Neural progenitor cell (in vitro differentiated cells): ENCODE data around the gene DOCK4. TPM values are rescaled to one million over a fixed set of nuclear protein-coding genes. Genes with fewer than 3 reads are reported as not detected.

Experiments
- DNase-seq: peaks from one replicate; pipeline ENCODE4 v3.0.0-alpha.2; 2016; ENCODE audit warnings: low spot score
- H2AFZ ChIP-seq: fragments of 200-600 bp; sonication (generic); replicated peaks from 2 replicates; pipeline ENCODE4 v1.6.1; 2016; ENCODE audit warnings: antibody characterized with exemption
- H3F3A ChIP-seq: fragments of 200-600 bp; sonication (generic); 2 replicates; pipeline ENCODE4 v1.6.1; 2016; ENCODE audit warnings: antibody characterized with exemption, low read depth
- H3K27ac ChIP-seq: fragments of 200-600 bp; sonication (generic); 2 replicates; pipeline ENCODE4 v1.5.1; 2016; ENCODE audit warnings: mild to moderate bottlenecking
- H3K27me3 ChIP-seq: fragments of 200-600 bp; sonication (generic); 2 replicates; pipeline ENCODE4 v1.6.1; 2016; ENCODE audit warnings: mild to moderate bottlenecking, moderate library complexity
- H3K36me3 ChIP-seq: fragments of 200-600 bp; sonication (generic); 2 replicates; pipeline ENCODE4 v1.5.1; 2016
- H3K4me1 ChIP-seq: fragments of 200-600 bp; sonication (generic); 2 replicates; pipeline ENCODE4 v1.6.1; 2016; ENCODE audit warnings: mixed run types
- H3K4me2 ChIP-seq: fragments of 200-600 bp; sonication (generic); 2 replicates; pipeline ENCODE4 v1.6.1; 2016
- H3K4me3 ChIP-seq: fragments of 200-600 bp; sonication (generic); 2 replicates; pipeline ENCODE4 v1.5.1; 2016
- H3K79me2 ChIP-seq: fragments of 200-600 bp; sonication (generic); 2 replicates; pipeline ENCODE4 v1.6.1; 2016; ENCODE audit warnings: low read depth
- H3K9ac ChIP-seq: fragments of 200-600 bp; sonication (generic); 2 replicates; pipeline ENCODE4 v1.6.1; 2016
- H3K9me3 ChIP-seq: fragments of 200-600 bp; sonication (generic); 2 replicates; pipeline ENCODE4 v1.5.1; 2016; ENCODE audit warnings: low read depth
- H4K20me1 ChIP-seq: fragments of 200-600 bp; sonication (generic); 2 replicates; pipeline ENCODE4 v1.6.1; 2016; ENCODE audit warnings: low read depth
- H3K27ac Mint-ChIP-seq: 3 replicates; pipeline ENCODE4 v1.8.0; 2021; ENCODE audit warnings: mixed read lengths
- H3K27me3 Mint-ChIP-seq: 2 replicates; pipeline ENCODE4 v1.8.0; 2022; ENCODE audit warnings: low read depth, mild to moderate bottlenecking, inconsistent platforms, moderate library complexity, mixed read lengths; ENCODE audit not compliant: insufficient read depth
- H3K36me3 Mint-ChIP-seq: 3 replicates; pipeline ENCODE4 v1.8.0; 2021; ENCODE audit warnings: mixed read lengths
- H3K4me1 Mint-ChIP-seq: 3 replicates; pipeline ENCODE4 v1.8.0; 2021; ENCODE audit warnings: mixed read lengths
- H3K4me3 Mint-ChIP-seq: 3 replicates; pipeline ENCODE4 v1.8.0; 2021; ENCODE audit warnings: mild to moderate bottlenecking, moderate library complexity, mixed read lengths
- H3K9me3 Mint-ChIP-seq: 3 replicates; pipeline ENCODE4 v1.8.0; 2020; ENCODE audit warnings: mixed read lengths
- EZH2 ChIP-seq: fragments of 200-600 bp; sonication (generic); IDR thresholded peaks from 2 replicates; pipeline ENCODE4 v1.6.1; 2017; ENCODE audit warnings: antibody characterized with exemption, mild to moderate bottlenecking, moderate library complexity
- EZH2phosphoT487 ChIP-seq: fragments of 200-600 bp; sonication (generic); IDR thresholded peaks from 2 replicates; pipeline ENCODE4 v1.6.1; 2017; ENCODE audit warnings: antibody characterized with exemption
- total RNA-seq: library from RNA; depleted of rRNA; stranded (reverse); fragments of >200 nt; gene quantifications from 2 replicates; pipeline ENCODE4 v1.2.3, GENCODE V29; 2015; ENCODE audit warnings: low replicate concordance
- TF ChIP-seq, protein P1 (sequence below): fragments of 200-600 bp; sonication (generic); IDR thresholded peaks from 2 replicates; pipeline ENCODE4 v1.5.1; 2017; ENCODE audit warnings: antibody characterized with exemption, mild to moderate bottlenecking

The DOCK4 gene
- total RNA-seq, 1 donor from 2014 or later = 11.4 TPM

DNA sequence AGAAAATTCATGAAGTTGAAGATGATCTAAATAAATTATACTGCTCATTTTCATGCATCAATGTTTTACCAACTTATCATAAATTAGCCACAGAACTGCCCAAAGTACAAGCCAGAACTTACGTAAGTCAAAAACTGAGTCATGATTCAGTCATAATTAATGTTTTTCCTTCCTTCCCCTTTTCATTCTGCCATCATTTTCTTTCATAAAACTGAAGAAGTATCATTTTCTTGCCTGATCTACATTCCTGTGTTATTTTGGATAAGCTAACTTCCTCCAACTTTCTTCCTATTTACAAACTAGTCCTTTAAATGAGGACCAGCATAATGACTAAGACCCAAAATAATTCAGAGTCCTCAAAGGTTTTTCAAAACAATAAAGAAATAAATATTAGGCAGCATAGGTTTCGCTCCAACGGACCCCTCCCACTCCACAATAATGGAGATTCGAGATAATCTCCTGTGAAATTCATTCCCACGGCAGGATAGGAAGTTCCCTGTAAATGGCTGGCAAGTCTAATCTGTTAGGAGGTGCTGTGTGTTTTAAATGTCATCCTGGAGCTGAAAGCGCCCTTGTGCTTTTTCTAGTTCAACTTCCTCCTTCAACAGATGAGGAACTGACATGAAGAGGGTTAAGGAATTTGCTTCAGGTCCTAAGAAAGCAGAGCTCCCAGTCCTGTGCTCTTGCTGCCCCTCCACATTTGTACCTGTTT is 218.9 kb downstream of the DOCK4 start:
- no peak overlapping the region for H3K4me3 Mint-ChIP-seq
- H3K9me3 Mint-ChIP-seq = no peaks in the 10 kb centered on the region
- no peaks in the 10 kb centered on the region for H3K27me3 ChIP-seq
- no peaks in the 10 kb centered on the region for H3K36me3 ChIP-seq
- H3K4me1 Mint-ChIP-seq = peaks cover 4% of the 10 kb centered on the region
- no peak for DNase-seq
- H3K36me3 Mint-ChIP-seq = peaks cover 32% of the 10 kb centered on the region
- H4K20me1 ChIP-seq = no peaks in the 10 kb centered on the region
- no peaks in the 10 kb centered on the region for H3F3A ChIP-seq
- peaks cover 14% of the 10 kb centered on the region for H3K4me1 ChIP-seq
- H3K27ac ChIP-seq = no peak overlapping the region
- TF ChIP-seq EZH2phosphoT487 = no peak
- TF ChIP-seq, protein P1, sequence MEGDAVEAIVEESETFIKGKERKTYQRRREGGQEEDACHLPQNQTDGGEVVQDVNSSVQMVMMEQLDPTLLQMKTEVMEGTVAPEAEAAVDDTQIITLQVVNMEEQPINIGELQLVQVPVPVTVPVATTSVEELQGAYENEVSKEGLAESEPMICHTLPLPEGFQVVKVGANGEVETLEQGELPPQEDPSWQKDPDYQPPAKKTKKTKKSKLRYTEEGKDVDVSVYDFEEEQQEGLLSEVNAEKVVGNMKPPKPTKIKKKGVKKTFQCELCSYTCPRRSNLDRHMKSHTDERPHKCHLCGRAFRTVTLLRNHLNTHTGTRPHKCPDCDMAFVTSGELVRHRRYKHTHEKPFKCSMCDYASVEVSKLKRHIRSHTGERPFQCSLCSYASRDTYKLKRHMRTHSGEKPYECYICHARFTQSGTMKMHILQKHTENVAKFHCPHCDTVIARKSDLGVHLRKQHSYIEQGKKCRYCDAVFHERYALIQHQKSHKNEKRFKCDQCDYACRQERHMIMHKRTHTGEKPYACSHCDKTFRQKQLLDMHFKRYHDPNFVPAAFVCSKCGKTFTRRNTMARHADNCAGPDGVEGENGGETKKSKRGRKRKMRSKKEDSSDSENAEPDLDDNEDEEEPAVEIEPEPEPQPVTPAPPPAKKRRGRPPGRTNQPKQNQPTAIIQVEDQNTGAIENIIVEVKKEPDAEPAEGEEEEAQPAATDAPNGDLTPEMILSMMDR = no peak
- TF ChIP-seq EZH2 = no peak
- no peak overlapping the region for H3K9ac ChIP-seq
- no peaks in the 10 kb centered on the region for H3K27me3 Mint-ChIP-seq
- no peak overlapping the region for H3K4me3 ChIP-seq
- H3K4me2 ChIP-seq = no peak overlapping the region
- H3K9me3 ChIP-seq = no peaks in the 10 kb centered on the region
- H3K27ac Mint-ChIP-seq = no peak overlapping the region
- H2AFZ ChIP-seq = no peak overlapping the region
- no peaks in the 10 kb centered on the region for H3K79me2 ChIP-seq

DNA sequence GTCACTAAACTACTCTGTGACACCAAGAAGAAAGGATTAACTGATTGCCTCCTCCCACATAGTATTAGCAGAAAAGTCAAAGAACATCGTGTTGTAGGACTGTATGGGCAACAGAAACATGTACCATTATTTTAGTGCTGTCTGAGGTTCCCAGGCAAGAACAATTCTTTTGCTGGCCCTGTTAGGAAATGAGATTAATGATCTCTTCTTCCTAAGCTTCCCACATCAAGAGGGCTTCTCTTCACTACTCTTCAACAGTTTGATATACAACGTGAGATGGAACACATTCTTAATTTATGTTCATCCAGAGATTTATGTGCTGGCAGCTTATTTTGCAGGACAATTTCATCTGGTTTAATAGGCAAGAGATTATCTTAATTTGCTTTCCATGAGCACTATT is 219.6 kb downstream of the DOCK4 start:
- no peaks in the 10 kb centered on the region for H3K79me2 ChIP-seq
- H2AFZ ChIP-seq = no peak overlapping the region
- H3K9ac ChIP-seq = no peak overlapping the region
- H3K4me1 Mint-ChIP-seq = peaks cover 4% of the 10 kb centered on the region
- no peak for TF ChIP-seq EZH2phosphoT487
- TF ChIP-seq, protein P1 = no peak
- no peak for TF ChIP-seq EZH2
- H3K27ac Mint-ChIP-seq = no peak overlapping the region
- no peaks in the 10 kb centered on the region for H3K36me3 ChIP-seq
- no peak overlapping the region for H3K4me3 ChIP-seq
- peaks cover 14% of the 10 kb centered on the region for H3K4me1 ChIP-seq
- H3K4me3 Mint-ChIP-seq = no peak overlapping the region
- no peaks in the 10 kb centered on the region for H3K9me3 Mint-ChIP-seq
- no peaks in the 10 kb centered on the region for H3K27me3 Mint-ChIP-seq
- H3F3A ChIP-seq = no peaks in the 10 kb centered on the region
- no peak for DNase-seq
- H3K27me3 ChIP-seq = no peaks in the 10 kb centered on the region
- no peak overlapping the region for H3K27ac ChIP-seq
- H4K20me1 ChIP-seq = no peaks in the 10 kb centered on the region
- H3K9me3 ChIP-seq = no peaks in the 10 kb centered on the region
- peaks cover 32% of the 10 kb centered on the region for H3K36me3 Mint-ChIP-seq
- H3K4me2 ChIP-seq = no peak overlapping the region

DNA sequence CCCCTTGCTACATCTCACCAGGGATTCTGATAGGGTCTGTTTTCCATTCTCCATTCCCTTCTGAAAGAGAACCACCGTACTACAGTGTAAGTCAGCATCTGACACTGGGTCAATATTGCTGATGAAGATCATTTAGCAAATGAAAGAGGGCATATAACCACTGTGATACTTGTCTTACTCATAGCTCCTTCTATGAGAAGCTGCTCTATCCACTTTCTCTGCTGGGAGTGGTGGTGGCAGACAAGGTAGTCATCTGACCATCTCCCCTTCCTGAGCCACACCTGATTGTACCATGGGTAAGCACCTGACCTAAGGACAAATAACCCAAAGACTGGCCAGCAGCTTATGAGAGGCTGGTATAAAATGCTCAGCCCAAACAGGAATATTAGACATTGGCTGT is 220.4 kb downstream of the DOCK4 start:
- Histone ChIP-seq H3K36me3 (no peaks in the 10 kb centered on the region), H3K9me3 (no peaks in the 10 kb centered on the region), H4K20me1 (no peaks in the 10 kb centered on the region), H3K27me3 (no peaks in the 10 kb centered on the region), H3K4me2 (no peak overlapping the region), H3K4me3 (no peak overlapping the region), H3K9ac (no peak overlapping the region), H3K4me1 (peaks cover 13% of the 10 kb centered on the region), H2AFZ (no peak overlapping the region), H3K79me2 (no peaks in the 10 kb centered on the region), H3K27ac (no peak overlapping the region), H3F3A (no peaks in the 10 kb centered on the region)
- TF ChIP-seq EZH2 = no peak
- no peak for TF ChIP-seq EZH2phosphoT487
- TF ChIP-seq, protein P1 = no peak
- H3K27me3 Mint-ChIP-seq = no peaks in the 10 kb centered on the region
- peaks cover 4% of the 10 kb centered on the region for H3K4me1 Mint-ChIP-seq
- no peak for DNase-seq
- H3K36me3 Mint-ChIP-seq = peaks cover 32% of the 10 kb centered on the region
- no peak overlapping the region for H3K4me3 Mint-ChIP-seq
- H3K27ac Mint-ChIP-seq = no peak overlapping the region
- H3K9me3 Mint-ChIP-seq = no peaks in the 10 kb centered on the region
